HG03280 (cell line): Measurements from ENCODE around the gene UFL1.
"Not testable (repeated sequence)": the region's sequence is repeated elsewhere in the genome, so short reads cannot be mapped to it uniquely, and the experiment has no call there.

Experiments
- ATAC-seq: cut with Tn5 transposase; IDR thresholded peaks from one replicate; pipeline ENCODE4 v1.9.1; 2021; ENCODE audit warnings: mild to moderate bottlenecking, moderate library complexity; ENCODE audit not compliant: unreplicated experiment

UFL1 gene

DNA sequence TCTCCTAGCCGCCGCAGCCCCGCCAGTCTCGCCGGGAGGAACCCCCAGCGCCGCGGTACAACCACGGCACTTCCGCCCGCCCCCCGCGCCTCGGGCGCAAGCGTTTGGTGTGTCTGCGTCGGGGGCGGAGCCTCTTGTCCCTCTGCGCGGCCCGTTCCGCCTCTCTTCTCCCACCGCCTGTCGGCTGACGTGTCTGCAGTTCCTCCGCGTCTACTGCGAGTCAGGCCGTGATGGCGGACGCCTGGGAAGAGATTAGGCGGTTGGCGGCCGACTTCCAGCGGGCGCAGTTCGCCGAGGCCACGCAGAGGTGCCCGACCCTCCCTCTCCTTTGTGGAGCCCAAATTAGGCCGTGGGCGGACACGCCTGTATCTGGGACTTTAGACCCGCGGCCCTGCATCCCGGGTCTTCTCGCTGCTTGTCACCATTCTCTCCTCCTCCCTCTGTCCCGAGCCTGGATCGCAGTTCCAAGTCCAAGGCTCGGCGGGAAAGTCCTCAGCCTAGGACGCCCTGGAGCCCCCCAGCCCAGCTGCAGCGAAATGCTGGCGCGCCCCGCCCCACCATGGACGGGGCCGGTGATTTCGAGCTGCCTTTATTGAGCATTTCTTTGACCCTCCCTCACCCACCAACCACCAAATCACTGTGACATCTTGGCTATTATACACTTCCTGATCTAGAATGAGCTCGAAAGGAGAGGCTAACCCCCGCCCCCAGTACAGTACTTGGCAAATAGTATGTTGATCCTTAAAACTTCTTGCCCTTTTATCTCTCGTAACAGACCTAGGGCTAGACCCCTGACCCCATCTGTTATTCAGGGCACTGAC is at the start of gene UFL1:
Gene UFL1, plus strand, starts transcription at position 163 of the 821 bp plus-strand sequence. Its CDS starts 68 bp downstream, at position 231.
- ATAC-seq: peak; percentile 98

DNA sequence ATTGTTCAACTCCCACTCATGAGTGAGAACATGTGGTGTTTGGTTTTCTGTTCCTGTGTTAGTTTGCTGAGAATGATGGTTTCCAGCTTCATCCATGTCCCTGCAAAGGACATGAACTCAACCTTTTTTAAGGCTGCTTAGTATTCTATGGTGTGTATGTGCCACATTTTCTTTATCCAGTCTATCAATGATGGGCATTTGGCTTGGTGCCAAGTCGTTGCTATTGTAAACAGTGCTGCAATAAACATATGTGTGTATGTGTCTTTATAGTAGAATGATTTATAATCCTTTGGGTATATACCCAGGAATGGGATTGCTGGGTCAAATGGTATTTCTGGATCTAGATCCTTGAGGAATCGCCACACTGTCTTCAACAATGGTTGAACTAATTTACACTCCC is 49.3 kb upstream of the UFL1 start:
- ATAC-seq: not testable (repeated sequence)

- ATAC-seq: no peak
These were observed 42.9 kb upstream of the UFL1 start for GRCh38 chr6:96478695-96479094.

- ATAC-seq: no peak
These were observed 29.7 kb upstream of the UFL1 start for GRCh38 chr6:96491926-96492325.

GRCh38 chr6:96499781-96500180 is 21.8 kb upstream of the UFL1 start:
- no peak for ATAC-seq

DNA sequence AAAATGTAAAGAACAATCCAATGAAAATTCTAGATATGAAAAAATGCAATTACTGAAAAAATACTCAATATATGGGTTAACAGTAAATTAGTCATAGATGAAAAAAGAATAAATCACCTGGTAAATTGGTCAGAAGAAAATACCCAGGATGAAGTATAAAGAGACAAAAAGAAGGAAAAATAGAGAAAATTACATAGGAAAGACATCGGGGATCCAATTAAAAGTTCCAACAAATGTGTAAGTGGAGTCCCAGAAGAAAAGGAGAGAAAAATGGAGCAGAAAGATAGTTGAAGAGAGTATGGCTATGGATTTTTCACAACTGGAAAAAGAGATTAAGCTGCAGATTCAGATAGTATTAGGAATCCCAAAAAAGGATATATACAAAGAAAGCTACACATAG is 18.7 kb upstream of the UFL1 start:
- no peak for ATAC-seq

GRCh38 chr6:96505363-96505762 is 16.2 kb upstream of the UFL1 start:
- no peak for ATAC-seq

DNA sequence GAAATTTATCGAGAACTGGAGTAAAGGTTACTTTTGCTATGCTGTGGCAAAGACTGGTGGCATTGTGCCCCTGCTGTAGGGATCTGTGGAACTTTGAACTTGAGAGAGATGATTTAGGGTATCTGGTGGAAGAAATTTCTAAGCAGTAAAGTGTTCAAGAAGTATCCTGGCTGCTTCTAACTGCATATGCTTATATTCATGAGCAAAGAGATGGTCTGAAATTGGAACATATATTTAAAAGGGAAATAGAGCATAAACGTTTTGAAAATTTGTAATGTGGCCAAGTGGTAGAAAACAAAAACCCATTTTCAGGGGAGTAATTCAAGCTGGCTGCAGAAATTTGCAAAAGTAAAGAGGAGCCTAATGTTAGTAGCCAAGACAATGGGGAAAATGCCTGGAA is 12.3 kb upstream of the UFL1 start:
- no peak for ATAC-seq

- no peak for ATAC-seq
These were observed 1.2 kb upstream of the UFL1 start for GRCh38 chr6:96520171-96521115.

- peak; percentile 19 for ATAC-seq
These were observed 331 bp upstream of the UFL1 start for GRCh38 chr6:96521306-96521643.

- peak; percentile 19 for ATAC-seq
These were observed 931 bp downstream of the UFL1 start for GRCh38 chr6:96522465-96523009.

DNA sequence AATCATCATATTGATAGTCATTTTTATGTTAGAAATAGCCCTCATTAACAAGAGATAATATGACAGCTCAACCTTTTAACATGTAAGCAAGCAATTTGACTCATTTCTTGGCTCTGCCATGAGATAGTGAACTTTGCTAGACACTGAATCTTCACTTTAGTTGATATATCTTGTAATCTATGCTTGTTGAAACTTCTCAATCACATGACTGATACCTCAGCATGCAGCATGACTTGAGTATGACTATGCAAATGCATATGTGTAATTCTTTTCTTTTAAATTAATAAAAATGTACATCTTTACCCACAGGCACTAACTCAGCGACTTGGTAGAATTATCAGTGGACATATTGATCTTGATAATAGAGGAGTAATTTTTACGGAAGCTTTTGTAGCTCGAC is 6.6 kb downstream of the UFL1 start:
- no peak for ATAC-seq

DNA sequence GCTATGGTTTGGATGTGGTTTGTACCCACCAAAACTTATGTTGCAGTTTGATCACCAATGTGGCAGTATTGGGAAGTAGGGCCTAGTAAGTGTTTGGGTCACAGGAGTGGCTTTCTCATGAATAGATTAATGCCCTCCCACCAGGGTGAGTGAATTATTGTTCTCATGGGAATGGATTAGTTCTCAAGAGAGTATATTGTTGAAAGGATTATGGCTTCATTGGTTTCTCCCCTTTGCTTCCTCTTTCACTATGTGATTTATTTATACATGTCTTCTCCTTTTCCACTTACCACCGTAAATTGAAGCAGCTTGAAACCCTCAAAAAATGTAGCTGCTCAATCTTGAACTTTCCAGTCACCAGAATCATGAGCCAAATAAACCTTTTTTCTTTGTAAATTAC is 10.8 kb downstream of the UFL1 start:
- ATAC-seq: no peak

DNA sequence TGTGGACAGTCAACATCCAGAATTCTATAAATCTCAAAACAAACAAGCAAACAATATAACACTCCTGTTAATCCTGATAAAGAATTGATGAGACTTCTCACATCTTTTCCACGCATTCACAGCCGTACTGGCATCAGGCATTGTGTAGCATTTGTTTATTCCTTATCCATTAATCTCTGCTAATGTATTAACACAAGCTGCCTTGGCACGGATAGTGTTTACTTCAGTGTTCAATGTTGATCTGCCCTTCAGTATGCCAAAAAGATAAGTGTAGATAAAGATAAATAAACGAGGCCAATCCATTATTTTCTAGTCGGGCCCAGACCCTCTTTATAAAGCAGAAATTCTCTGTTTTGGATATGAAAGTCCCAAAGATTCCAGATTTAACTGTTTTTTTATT is 16.1 kb downstream of the UFL1 start:
- ATAC-seq: no peak

- no peak for ATAC-seq
These were observed 21.1 kb downstream of the UFL1 start for GRCh38 chr6:96542702-96543101.

DNA sequence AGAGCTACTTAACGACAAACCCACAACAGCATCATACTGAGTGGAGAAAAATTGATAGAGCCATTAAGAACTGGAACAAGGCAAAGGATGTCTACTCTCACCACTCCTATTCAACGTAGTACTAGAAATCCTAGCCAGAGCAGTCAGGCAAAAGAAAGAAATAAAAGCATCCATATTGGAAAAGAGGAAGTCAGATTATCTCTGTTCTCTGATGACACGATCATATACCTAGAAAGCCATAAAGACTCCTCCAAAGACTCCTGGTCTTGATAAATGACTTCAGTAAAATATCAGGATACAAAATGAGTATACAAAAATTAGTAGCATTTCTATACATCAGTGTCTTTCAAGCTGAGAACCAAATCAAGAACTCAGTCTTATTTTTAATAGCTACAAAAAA is 24.3 kb downstream of the UFL1 start:
- ATAC-seq: no peak

GRCh38 chr6:96547654-96548053 is 26.0 kb downstream of the UFL1 start:
- no peak for ATAC-seq

GRCh38 chr6:96554558-96554957 is 33.0 kb downstream of the UFL1 start:
- no peak for ATAC-seq

GRCh38 chr6:96559740-96560139 is 38.1 kb downstream of the UFL1 start:
- ATAC-seq: not testable (repeated sequence)

DNA sequence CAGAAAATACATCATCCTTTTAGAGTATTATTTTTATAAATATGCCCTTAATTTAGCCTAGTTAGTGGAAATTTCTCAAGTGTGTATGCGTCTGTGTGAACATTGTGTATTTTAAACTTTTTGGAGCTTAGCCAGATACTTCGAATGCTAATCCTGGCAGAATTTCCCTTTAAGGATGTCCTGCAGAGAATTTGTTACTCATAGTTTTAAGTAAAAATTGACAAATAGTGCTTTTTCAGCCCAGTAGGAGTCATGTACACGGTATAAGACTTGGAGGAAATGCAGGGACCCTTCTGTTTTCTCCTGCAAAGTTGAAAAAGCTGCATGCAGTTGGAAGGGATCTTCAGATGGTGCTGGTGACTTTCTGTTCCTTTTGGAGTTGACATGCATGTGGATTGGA is 41.3 kb downstream of the UFL1 start, which contains the start of gene FHL5:
Gene FHL5, plus strand, starts transcription at position 243 of the 400 bp plus-strand sequence. CDS start 40,486 bp downstream, outside the sequence.
- ATAC-seq: no peak

GRCh38 chr6:96563853-96564252 is 42.2 kb downstream of the UFL1 start:
- no peak for ATAC-seq
